H9 (cell line): ENCODE results near the gene CD1D. TPM values are rescaled to one million over a fixed set of nuclear protein-coding genes. Genes with fewer than 3 reads are reported as not detected.
"Not testable (repeated sequence)": the region's sequence is repeated elsewhere in the genome, so short reads cannot be mapped to it uniquely, and the experiment has no call there.

Experiments
- DNase-seq: peaks from one replicate; pipeline ENCODE4 v3.0.0-alpha.2; 2017
- H2AFZ ChIP-seq: one replicate; pipeline ENCODE4 v1.6.1; 2013; ENCODE audit warnings: mild to moderate bottlenecking, low read length, control low read depth, moderate library complexity
- H2AK5ac ChIP-seq: 2 replicates; pipeline ENCODE4 v1.6.1; 2013; ENCODE audit warnings: low read length, control low read depth, mixed read lengths; ENCODE audit not compliant: insufficient read length
- H2BK120ac ChIP-seq: one replicate; pipeline ENCODE4 v1.6.1; 2013; ENCODE audit warnings: low read depth, mild to moderate bottlenecking, low read length, control low read depth, inconsistent platforms; ENCODE audit not compliant: poor library complexity, severe bottlenecking
- H2BK12ac ChIP-seq: 2 replicates; pipeline ENCODE4 v1.6.1; 2013; ENCODE audit warnings: low read length, control low read depth, mixed read lengths, low read depth; ENCODE audit not compliant: insufficient read length
- H2BK15ac ChIP-seq: 2 replicates; pipeline ENCODE4 v1.6.1; 2013; ENCODE audit warnings: low read depth, low read length, control low read depth
- H2BK20ac ChIP-seq: one replicate; pipeline ENCODE4 v1.6.1; 2013; ENCODE audit warnings: low read depth, mild to moderate bottlenecking, low read length, control low read depth, inconsistent platforms; ENCODE audit not compliant: poor library complexity, severe bottlenecking
- H2BK5ac ChIP-seq: 2 replicates; pipeline ENCODE4 v1.6.1; 2013; ENCODE audit warnings: low read length, control low read depth, mixed read lengths; ENCODE audit not compliant: insufficient read length
- H3K14ac ChIP-seq: 2 replicates; pipeline ENCODE4 v1.6.1; 2013; ENCODE audit warnings: low read length, control low read depth; ENCODE audit not compliant: insufficient read depth
- H3K18ac ChIP-seq: 2 replicates; pipeline ENCODE4 v1.6.1; 2013; ENCODE audit warnings: low read depth, mild to moderate bottlenecking, mixed read lengths, low read length, control low read depth; ENCODE audit not compliant: insufficient read length
- H3K23ac ChIP-seq: 2 replicates; pipeline ENCODE4 v1.6.1; 2013; ENCODE audit warnings: low read length, control low read depth, mixed read lengths, low read depth; ENCODE audit not compliant: insufficient read length
- H3K23me2 ChIP-seq: 2 replicates; pipeline ENCODE4 v1.6.1; 2013; ENCODE audit warnings: low read depth, mild to moderate bottlenecking, mixed read lengths, low read length, control low read depth; ENCODE audit not compliant: insufficient read length, poor library complexity, severe bottlenecking
- H3K27ac ChIP-seq: 2 replicates; pipeline ENCODE4 v1.5.1; 2013; ENCODE audit warnings: low read length, control low read depth, mixed read lengths, low read depth; ENCODE audit not compliant: insufficient read length
- H3K27me3 ChIP-seq: 2 replicates; pipeline ENCODE4 v1.6.1; 2013; ENCODE audit warnings: low read length, control low read depth, inconsistent platforms; ENCODE audit not compliant: insufficient read depth
- H3K4ac ChIP-seq: 2 replicates; pipeline ENCODE4 v1.6.1; 2013; ENCODE audit warnings: low read depth, mild to moderate bottlenecking, control low read depth, inconsistent platforms, low read length, moderate library complexity
- H3K4me1 ChIP-seq: 2 replicates; pipeline ENCODE4 v1.6.1; 2013; ENCODE audit warnings: low read length, control low read depth, inconsistent platforms; ENCODE audit not compliant: insufficient read depth
- H3K4me2 ChIP-seq: 2 replicates; pipeline ENCODE4 v1.6.1; 2013; ENCODE audit warnings: low read length, control low read depth, mixed read lengths; ENCODE audit not compliant: insufficient read length, insufficient read depth
- H3K56ac ChIP-seq: 2 replicates; pipeline ENCODE4 v1.6.1; 2013; ENCODE audit warnings: low read depth, mild to moderate bottlenecking, mixed read lengths, low read length, control low read depth; ENCODE audit not compliant: insufficient read length
- H3K79me1 ChIP-seq: 2 replicates; pipeline ENCODE4 v1.6.1; 2013; ENCODE audit warnings: low read depth, mild to moderate bottlenecking, moderate library complexity, low read length, control low read depth, inconsistent platforms; ENCODE audit not compliant: insufficient read depth, poor library complexity, severe bottlenecking
- H3K79me2 ChIP-seq: 2 replicates; pipeline ENCODE4 v1.6.1; 2013; ENCODE audit warnings: low read length, control low read depth, inconsistent platforms; ENCODE audit not compliant: insufficient read depth
- H3K9ac ChIP-seq: 2 replicates; pipeline ENCODE4 v1.6.1; 2013; ENCODE audit warnings: low read length, control low read depth, mixed read lengths; ENCODE audit not compliant: insufficient read length; ENCODE audit errors: extremely low read depth
- H3K9me3 ChIP-seq: one replicate; pipeline ENCODE4 v1.6.1; 2013; ENCODE audit warnings: low read depth, low read length, inconsistent platforms; ENCODE audit not compliant: control insufficient read depth
- H3T11ph ChIP-seq: one replicate; pipeline ENCODE4 v1.6.1; 2013; ENCODE audit warnings: mild to moderate bottlenecking, low read length, control low read depth, inconsistent platforms
- H4K20me1 ChIP-seq: one replicate; pipeline ENCODE4 v1.6.1; 2013; ENCODE audit not compliant: control insufficient read depth, insufficient read length, insufficient read depth
- H4K5ac ChIP-seq: 2 replicates; pipeline ENCODE4 v1.6.1; 2013; ENCODE audit warnings: low read depth, mild to moderate bottlenecking, mixed read lengths, low read length, control low read depth; ENCODE audit not compliant: insufficient read length
- H4K8ac ChIP-seq: replicated peaks from 2 replicates; pipeline ENCODE4 v1.6.1; 2013; ENCODE audit warnings: low read length, control low read depth, mixed read lengths, low read depth; ENCODE audit not compliant: insufficient read length
- H4K91ac ChIP-seq: 2 replicates; pipeline ENCODE4 v1.6.1; 2013; ENCODE audit warnings: low read depth, mild to moderate bottlenecking, moderate library complexity, mixed read lengths, low read length, control low read depth; ENCODE audit not compliant: insufficient read length
- H3K27ac Mint-ChIP-seq, 3 experiments: 2 replicates in 2 of 3; 3 replicates in 1 of 3; pipeline ENCODE4 v1.8.0; 2020 to 2021; ENCODE audit warnings: mixed read lengths in 3 of 3, mild to moderate bottlenecking in 1 of 3, moderate library complexity in 1 of 3
- H3K27me3 Mint-ChIP-seq: 2 replicates; pipeline ENCODE4 v1.8.0; 2021; ENCODE audit warnings: low read depth, mild to moderate bottlenecking, moderate library complexity, mixed read lengths
- H3K36me3 Mint-ChIP-seq, 3 experiments: 2 replicates in 2 of 3; 3 replicates in 1 of 3; pipeline ENCODE4 v1.8.0; 2020 to 2021; ENCODE audit warnings: low read depth in 3 of 3, mixed read lengths in 3 of 3; ENCODE audit not compliant: insufficient read depth in 1 of 3
- H3K4me1 Mint-ChIP-seq, 2 experiments: 2 replicates each; pipeline ENCODE4 v1.8.0; 2020; ENCODE audit warnings: mixed read lengths in 2 of 2
- H3K4me3 Mint-ChIP-seq, 2 experiments: 2 replicates in 1 of 2; 3 replicates in 1 of 2; pipeline ENCODE4 v1.8.0; 2020 to 2021; ENCODE audit warnings: mild to moderate bottlenecking in 2 of 2, mixed read lengths in 2 of 2, moderate library complexity in 1 of 2
- H3K9me3 Mint-ChIP-seq, 2 experiments: 2 replicates in 1 of 2; 3 replicates in 1 of 2; pipeline ENCODE4 v1.8.0; 2020; ENCODE audit warnings: mild to moderate bottlenecking in 2 of 2, mixed read lengths in 2 of 2, moderate library complexity in 1 of 2
- WGBS: extraction: QIAGEN DNeasy Blood & Tissue Kit; methylation state at CpG from one replicate; pipeline ENCODE4 v1.1.7; 2013; ENCODE audit warnings: missing lambda C conversion rate, low lambda C conversion rate, mixed read lengths; ENCODE audit not compliant: insufficient read length; ENCODE audit errors: extremely low coverage; 5-methylcytosine and 5-hydroxymethylcytosine counted together
- total RNA-seq: library from RNA; stranded (reverse); gene quantifications from 2 replicates; pipeline ENCODE4 v1.2.1, GENCODE V29; 2021
- TF ChIP-seq, protein P1 (sequence below): fragments of 200-600 bp; sonication (generic); conservative IDR thresholded peaks from 3 replicates; pipeline ENCODE4 v1.8.0; 2021; ENCODE audit warnings: antibody characterized with exemption, mild to moderate bottlenecking

CD1D gene
- total RNA-seq, 1 experiment from 2014 or later, result 0.98 TPM

DNA sequence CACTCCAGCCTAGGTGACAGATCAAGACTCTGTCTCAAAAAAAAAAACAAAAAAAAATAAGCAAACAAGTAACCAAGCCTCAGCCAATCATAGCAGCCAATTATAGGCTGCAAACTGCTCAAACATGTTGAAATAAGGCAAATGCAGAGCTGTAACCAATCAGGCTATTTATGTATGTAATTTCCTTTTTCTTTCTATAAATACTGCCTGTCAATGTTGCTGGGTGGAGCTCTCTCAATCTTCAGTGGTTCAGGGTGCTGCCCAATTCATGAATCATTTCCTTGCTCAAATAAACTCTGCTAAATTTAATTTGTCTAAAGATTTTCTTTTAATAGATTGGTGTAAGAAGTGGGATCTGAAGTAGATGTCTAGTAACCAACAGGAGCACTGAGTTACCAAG lies 11.6 kb upstream of the CD1D start:
- H4K91ac ChIP-seq, result no peak overlapping the region
- no peak overlapping the region for H3K27ac Mint-ChIP-seq
- no peak overlapping the region for H2BK12ac ChIP-seq
- no peaks in the 10 kb centered on the region for H3K4me1 Mint-ChIP-seq
- no peaks in the 10 kb centered on the region for H3K79me2 ChIP-seq
- no peak overlapping the region for H3K56ac ChIP-seq
- no peak overlapping the region for H2BK5ac ChIP-seq
- H3K36me3 Mint-ChIP-seq, result no peaks in the 10 kb centered on the region
- H4K5ac ChIP-seq, result no peak overlapping the region
- H3K14ac ChIP-seq, result no peak overlapping the region
- no peak overlapping the region for H3K9ac ChIP-seq
- no peak overlapping the region for H3K18ac ChIP-seq
- no peak overlapping the region for H2BK120ac ChIP-seq
- H4K8ac ChIP-seq, result no peak overlapping the region
- H4K20me1 ChIP-seq, result no peaks in the 10 kb centered on the region
- H3K4me2 ChIP-seq, result no peak overlapping the region
- H3K79me1 ChIP-seq, result no peaks in the 10 kb centered on the region
- H3K23me2 ChIP-seq, result no peaks in the 10 kb centered on the region
- no peak overlapping the region for H3K27ac ChIP-seq
- no peak overlapping the region for H3K4ac ChIP-seq
- no peaks in the 10 kb centered on the region for H3K4me1 ChIP-seq
- DNase-seq, result no peak
- H2AFZ ChIP-seq, result no peak overlapping the region
- no peak overlapping the region for H3K4me3 Mint-ChIP-seq
- peaks cover 0 to 2% of the 10 kb centered on the region in 2 experiments; a peak in 2 of 5 replicates for H3K9me3 Mint-ChIP-seq
- H2BK20ac ChIP-seq, result no peak overlapping the region
- H3K27me3 ChIP-seq, result no peaks in the 10 kb centered on the region
- no peak overlapping the region for H2AK5ac ChIP-seq
- H3K23ac ChIP-seq, result no peak overlapping the region
- no peaks in the 10 kb centered on the region for H3K9me3 ChIP-seq
- peaks cover 4% of the 10 kb centered on the region for H3K27me3 Mint-ChIP-seq
- H2BK15ac ChIP-seq, result no peak overlapping the region
- TF ChIP-seq, protein P1, sequence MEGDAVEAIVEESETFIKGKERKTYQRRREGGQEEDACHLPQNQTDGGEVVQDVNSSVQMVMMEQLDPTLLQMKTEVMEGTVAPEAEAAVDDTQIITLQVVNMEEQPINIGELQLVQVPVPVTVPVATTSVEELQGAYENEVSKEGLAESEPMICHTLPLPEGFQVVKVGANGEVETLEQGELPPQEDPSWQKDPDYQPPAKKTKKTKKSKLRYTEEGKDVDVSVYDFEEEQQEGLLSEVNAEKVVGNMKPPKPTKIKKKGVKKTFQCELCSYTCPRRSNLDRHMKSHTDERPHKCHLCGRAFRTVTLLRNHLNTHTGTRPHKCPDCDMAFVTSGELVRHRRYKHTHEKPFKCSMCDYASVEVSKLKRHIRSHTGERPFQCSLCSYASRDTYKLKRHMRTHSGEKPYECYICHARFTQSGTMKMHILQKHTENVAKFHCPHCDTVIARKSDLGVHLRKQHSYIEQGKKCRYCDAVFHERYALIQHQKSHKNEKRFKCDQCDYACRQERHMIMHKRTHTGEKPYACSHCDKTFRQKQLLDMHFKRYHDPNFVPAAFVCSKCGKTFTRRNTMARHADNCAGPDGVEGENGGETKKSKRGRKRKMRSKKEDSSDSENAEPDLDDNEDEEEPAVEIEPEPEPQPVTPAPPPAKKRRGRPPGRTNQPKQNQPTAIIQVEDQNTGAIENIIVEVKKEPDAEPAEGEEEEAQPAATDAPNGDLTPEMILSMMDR, result no peak
- no peak overlapping the region for H3T11ph ChIP-seq

DNA sequence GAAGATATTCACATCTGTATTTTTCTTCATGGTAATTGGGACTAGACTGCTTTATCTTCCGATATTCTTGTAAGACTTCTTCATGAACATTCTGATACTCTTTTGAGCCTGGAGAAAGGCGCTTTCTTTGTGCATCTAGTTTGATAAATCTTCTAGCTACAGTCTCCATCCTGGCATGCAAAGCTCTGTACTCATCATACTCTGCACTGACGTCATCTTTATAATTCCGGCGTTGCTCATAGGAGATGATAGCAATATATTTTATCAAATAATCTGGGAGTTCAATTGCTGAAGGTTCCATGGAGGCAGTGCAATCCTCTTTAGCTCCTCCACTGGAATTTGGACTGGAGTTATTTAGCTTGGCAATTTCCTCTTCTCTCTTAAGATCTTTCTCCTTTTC lies 4.8 kb upstream of the CD1D start:
- not testable (repeated sequence) for H3K9ac ChIP-seq, H2BK20ac ChIP-seq, H2AK5ac ChIP-seq, H3K27ac ChIP-seq, H4K91ac ChIP-seq, H3K14ac ChIP-seq, H4K5ac ChIP-seq, H3K4me3 Mint-ChIP-seq, H3K9me3 Mint-ChIP-seq, H3K56ac ChIP-seq, DNase-seq, H3T11ph ChIP-seq, H4K20me1 ChIP-seq, H3K79me2 ChIP-seq, H2BK120ac ChIP-seq, H3K79me1 ChIP-seq, H3K4me1 ChIP-seq, H3K36me3 Mint-ChIP-seq, H3K4ac ChIP-seq, H3K27ac Mint-ChIP-seq, H3K23me2 ChIP-seq, H2AFZ ChIP-seq, H2BK12ac ChIP-seq, H3K4me2 ChIP-seq, H2BK15ac ChIP-seq, H3K9me3 ChIP-seq, H4K8ac ChIP-seq, H3K18ac ChIP-seq, H3K23ac ChIP-seq, H2BK5ac ChIP-seq
- H3K27me3 ChIP-seq, result peaks cover 16% of the 10 kb centered on the region; the same call in 1 of the 2 replicates
- Mint-ChIP-seq H3K4me1 (peaks cover 16% of the 10 kb centered on the region in 2 experiments), H3K27me3 (peaks cover 56% of the 10 kb centered on the region)
- WGBS, result no CpG with 5 or more reads among the region's 5 CpGs
